ENCODE measurements around the gene PTPN21. TPM values are rescaled to one million over a fixed set of nuclear protein-coding genes. Genes with fewer than 3 reads are reported as not detected.

Gene PTPN21
- polyA plus RNA-seq (2011; rRNA removed) (15.8 and 16.0 TPM in 2 replicates), polyA minus RNA-seq (2011; rRNA and poly(A)+ RNA removed) (22.0 and 23.8 TPM in 2 replicates)

DNA sequence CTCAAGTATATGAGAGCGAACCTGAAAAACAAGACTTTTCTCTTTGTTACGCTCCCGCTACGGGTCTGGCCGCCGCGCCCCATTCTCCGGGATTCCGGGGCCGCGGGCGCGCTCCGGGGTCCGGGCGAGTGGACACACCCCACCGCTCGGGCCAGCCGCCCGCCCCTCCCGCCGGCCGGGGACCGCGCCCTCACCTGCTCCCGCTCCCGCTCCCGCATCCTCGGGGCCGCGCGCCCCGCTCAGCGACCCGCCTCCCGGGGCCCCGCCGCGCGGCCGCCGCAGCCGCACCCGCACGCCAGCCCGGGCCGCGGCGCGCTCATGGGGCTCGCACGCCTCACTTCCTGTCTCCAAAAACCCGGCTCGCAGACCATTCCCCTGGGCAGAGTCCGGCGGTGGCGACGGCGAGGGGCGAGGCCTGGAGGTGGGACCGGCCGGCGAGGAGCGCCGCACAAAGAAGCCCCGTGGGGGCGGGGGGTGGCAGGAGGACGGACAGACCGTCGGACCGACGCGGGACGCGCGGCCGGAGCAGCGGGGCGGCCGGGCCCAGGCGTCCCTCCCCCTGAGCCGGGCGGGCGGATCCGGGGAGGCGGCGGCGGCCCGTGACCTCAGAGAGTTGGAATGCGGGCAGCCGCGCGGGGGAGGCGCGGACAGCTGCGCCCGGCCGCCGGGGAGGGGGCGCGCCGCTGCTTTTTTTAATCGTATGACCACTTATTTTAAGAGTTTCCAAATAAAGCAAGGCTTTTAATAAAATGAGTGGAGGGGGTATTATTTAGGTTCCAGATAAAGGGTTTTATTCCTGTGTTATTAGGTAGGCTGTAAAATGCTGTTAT lies at the start of gene PTPN21:
Gene PTPN21, minus strand, starts transcription at position 551 of the 830 bp plus-strand sequence. CDS start 4,590 bp downstream, outside the sequence.
- no peak for DNase-seq (ENCODE audit: low read depth, low spot score)
- H3K4me3 ChIP-seq (ENCODE audit: low read depth, low read length), result peak within 1 kb of the TSS; percentile 76
- no peaks in the 10 kb centered on the region for H3K27me3 ChIP-seq (ENCODE audit: control insufficient read depth, insufficient read depth, low read length)
- ChIA-PET CTCF (interaction anchor here (0.5 to 1.4 kb wide), 2 partner anchors 81 to 366 kb away, joined by 4 to 5 read pairs; no protein-coding TSS in a partner anchor), POLR2A (no interaction called here)
- no peaks in the 10 kb centered on the region; the same call in 1 of the 2 replicates for H3K9me3 ChIP-seq (ENCODE audit: control insufficient read depth, insufficient read depth, low read length)
- H3K27ac ChIP-seq (ENCODE audit: low read depth, low read length), result peak within 1 kb of the TSS; percentile 65
- no peak for TF ChIP-seq CTCF (IDR thresholded peaks at IDR 0.05; ENCODE audit: low read depth, low read length)

- CTCF ChIA-PET, result interaction anchor here (0.7 kb wide), 1 partner anchor 23 kb away, joined by 4 read pairs; no protein-coding TSS in a partner anchor
- H3K4me3 ChIP-seq (ENCODE audit: low read depth, low read length), result no peak overlapping the region
- POLR2A ChIA-PET, result no interaction called here
These were observed 49.4 kb upstream of the PTPN21 start for GRCh38 chr14:88604212-88604611.

GRCh38 chr14:88599761-88600439 lies 45.1 kb upstream of the PTPN21 start:
- ChIA-PET POLR2A (interaction anchor here (0.7 kb wide), 1 partner anchor 730 kb away, joined by 6 read pairs; no protein-coding TSS in a partner anchor), CTCF (interaction anchor here (0.6 kb wide), 1 partner anchor 1633 kb away, joined by 3 read pairs; no protein-coding TSS in a partner anchor)
- H3K4me3 ChIP-seq (ENCODE audit: low read depth, low read length), result no peak overlapping the region
- no peaks in the 10 kb centered on the region for H3K27me3 ChIP-seq (ENCODE audit: control insufficient read depth, insufficient read depth, low read length)
- DNase-seq (ENCODE audit: low read depth, low spot score), result no peak
- TF ChIP-seq CTCF (IDR thresholded peaks at IDR 0.05; ENCODE audit: low read depth, low read length), result no peak
- H3K9me3 ChIP-seq (ENCODE audit: control insufficient read depth, insufficient read depth, low read length), result no peaks in the 10 kb centered on the region
- no peak overlapping the region for H3K27ac ChIP-seq (ENCODE audit: low read depth, low read length)

More at GRCh38 chr14:88604212-88604611, 49.4 kb upstream of the PTPN21 start:
- H3K9me3 ChIP-seq (ENCODE audit: control insufficient read depth, insufficient read depth, low read length), result no peaks in the 10 kb centered on the region
- TF ChIP-seq CTCF (IDR thresholded peaks at IDR 0.05; ENCODE audit: low read depth, low read length), result no peak
- H3K27ac ChIP-seq (ENCODE audit: low read depth, low read length), result no peak overlapping the region
- no peak for DNase-seq (ENCODE audit: low read depth, low spot score)
- H3K27me3 ChIP-seq (ENCODE audit: control insufficient read depth, insufficient read depth, low read length), result no peaks in the 10 kb centered on the region

GRCh38 chr14:88599326-88599725 lies 44.5 kb upstream of the PTPN21 start:
- POLR2A ChIA-PET, result no interaction called here
- Histone ChIP-seq H3K9me3 (ENCODE audit: control insufficient read depth, insufficient read depth, low read length) (no peaks in the 10 kb centered on the region), H3K27me3 (ENCODE audit: control insufficient read depth, insufficient read depth, low read length) (no peaks in the 10 kb centered on the region), H3K27ac (ENCODE audit: low read depth, low read length) (no peak overlapping the region), H3K4me3 (ENCODE audit: low read depth, low read length) (no peak overlapping the region)
- no peak for DNase-seq (ENCODE audit: low read depth, low spot score)
- TF ChIP-seq CTCF (IDR thresholded peaks at IDR 0.05; ENCODE audit: low read depth, low read length), result no peak
- CTCF ChIA-PET, result no interaction called here
